ENCODE data around the gene RPSA. TPM values are rescaled to one million over a fixed set of nuclear protein-coding genes. Genes with fewer than 3 reads are reported as not detected.

Gene RPSA
- polyA plus RNA-seq, 2 of the 4 experiments (the other 2 are of a cell fraction), result 2,484 to 3,141 TPM

DNA sequence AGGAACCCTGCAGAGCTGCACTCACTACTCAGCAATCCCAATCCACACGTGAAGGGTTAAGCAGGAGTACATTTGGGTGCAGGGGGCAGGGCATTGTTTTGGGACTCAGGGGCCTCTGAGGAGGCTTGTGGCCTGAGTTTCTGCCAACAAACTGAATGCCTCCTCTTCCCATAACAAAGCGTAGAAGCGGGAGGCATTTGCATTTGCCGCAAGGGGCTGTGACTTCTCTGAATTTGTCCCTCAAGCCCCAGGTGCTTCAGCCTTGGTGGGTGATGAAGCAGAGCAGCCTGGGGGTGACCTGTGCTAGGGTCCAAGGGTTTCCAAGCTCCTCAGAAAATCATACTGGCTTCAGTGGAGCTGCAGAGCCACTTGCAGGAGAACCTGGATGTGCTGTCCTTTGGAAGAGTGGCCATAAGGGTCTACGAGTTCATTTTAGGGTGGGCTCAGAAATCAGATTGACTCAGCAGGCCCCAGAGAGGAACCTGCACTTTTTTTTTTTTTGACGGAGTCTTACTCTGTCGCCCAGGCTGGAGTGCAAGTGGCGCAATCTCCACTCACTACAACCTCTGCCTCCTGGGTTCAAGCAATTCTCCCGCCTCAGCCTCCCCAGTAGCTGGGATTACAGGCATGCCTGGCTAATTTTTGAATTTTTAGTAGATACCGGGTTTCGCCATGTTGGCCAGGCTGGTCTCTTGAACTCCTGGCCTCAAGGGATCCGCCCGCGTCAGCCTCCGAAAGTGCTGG is 1.4 kb upstream of the RPSA start:
- peak overlapping the region in 1 of 2 experiments; percentile 95; a peak in 3 of 6 replicates for H3K27ac ChIP-seq
- POLR2A ChIA-PET, result interaction anchor here (1.0 kb wide), 1 partner anchor 21 kb away, joined by 3 read pairs; no protein-coding TSS in a partner anchor
- no peak overlapping the region for H3K4me3 ChIP-seq
- ATAC-seq (no peak), FAIRE-seq (no peak), DNase-seq (ENCODE audit: low read depth in 1 of 2, low spot score in 1 of 2) (no peak)
- CTCF ChIA-PET, result interaction anchor here (1.7 to 1.8 kb wide), 3 partner anchors 11 to 95 kb away, joined by 4 to 5 read pairs (median 5); no protein-coding TSS in a partner anchor
- TF ChIP-seq EHMT2 (IDR thresholded peaks at IDR 0.05; ENCODE audit: low read depth) (no peak), POLR2A (IDR thresholded peaks at IDR 0.05; ENCODE audit: low read length) (no peak), ESRRA (IDR thresholded peaks at IDR 0.05; ENCODE audit: borderline replicate concordance, low read length) (no peak), HOXB5 (CRISPR knock-in tag; IDR thresholded peaks at IDR 0.05) (no peak), TFCP2L1 (CRISPR knock-in tag; IDR thresholded peaks at IDR 0.05) (no peak), RCOR1 (IDR thresholded peaks at IDR 0.05; ENCODE audit: low read depth, low read length) (no peak), ZSCAN20 (CRISPR knock-in tag; IDR thresholded peaks at IDR 0.05) (no peak), GATA3 (IDR thresholded peaks at IDR 0.05; ENCODE audit: borderline replicate concordance) (no peak), RFX5 (IDR thresholded peaks at IDR 0.05) (no peak), EP300 (IDR thresholded peaks at IDR 0.05) (no peak), JUNB (IDR thresholded peaks at IDR 0.05) (no peak), CHD4 (IDR thresholded peaks at IDR 0.05; ENCODE audit: borderline replicate concordance) (no peak), ZC3H11A (IDR thresholded peaks at IDR 0.05) (no peak), ZFP36 (IDR thresholded peaks at IDR 0.05; ENCODE audit: borderline replicate concordance, partially characterized antibody) (no peak), HDAC2 (IDR thresholded peaks at IDR 0.05) (no peak)
- TF ChIP-seq, protein P1, sequence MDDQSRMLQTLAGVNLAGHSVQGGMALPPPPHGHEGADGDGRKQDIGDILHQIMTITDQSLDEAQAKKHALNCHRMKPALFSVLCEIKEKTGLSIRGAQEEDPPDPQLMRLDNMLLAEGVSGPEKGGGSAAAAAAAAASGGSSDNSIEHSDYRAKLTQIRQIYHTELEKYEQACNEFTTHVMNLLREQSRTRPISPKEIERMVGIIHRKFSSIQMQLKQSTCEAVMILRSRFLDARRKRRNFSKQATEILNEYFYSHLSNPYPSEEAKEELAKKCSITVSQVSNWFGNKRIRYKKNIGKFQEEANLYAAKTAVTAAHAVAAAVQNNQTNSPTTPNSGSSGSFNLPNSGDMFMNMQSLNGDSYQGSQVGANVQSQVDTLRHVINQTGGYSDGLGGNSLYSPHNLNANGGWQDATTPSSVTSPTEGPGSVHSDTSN (IDR thresholded peaks at IDR 0.05), result no peak
- TF ChIP-seq, protein P2, sequence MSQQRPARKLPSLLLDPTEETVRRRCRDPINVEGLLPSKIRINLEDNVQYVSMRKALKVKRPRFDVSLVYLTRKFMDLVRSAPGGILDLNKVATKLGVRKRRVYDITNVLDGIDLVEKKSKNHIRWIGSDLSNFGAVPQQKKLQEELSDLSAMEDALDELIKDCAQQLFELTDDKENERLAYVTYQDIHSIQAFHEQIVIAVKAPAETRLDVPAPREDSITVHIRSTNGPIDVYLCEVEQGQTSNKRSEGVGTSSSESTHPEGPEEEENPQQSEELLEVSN (IDR thresholded peaks at IDR 0.05; ENCODE audit: borderline replicate concordance, low read depth), result no peak
- TF ChIP-seq, protein P3, sequence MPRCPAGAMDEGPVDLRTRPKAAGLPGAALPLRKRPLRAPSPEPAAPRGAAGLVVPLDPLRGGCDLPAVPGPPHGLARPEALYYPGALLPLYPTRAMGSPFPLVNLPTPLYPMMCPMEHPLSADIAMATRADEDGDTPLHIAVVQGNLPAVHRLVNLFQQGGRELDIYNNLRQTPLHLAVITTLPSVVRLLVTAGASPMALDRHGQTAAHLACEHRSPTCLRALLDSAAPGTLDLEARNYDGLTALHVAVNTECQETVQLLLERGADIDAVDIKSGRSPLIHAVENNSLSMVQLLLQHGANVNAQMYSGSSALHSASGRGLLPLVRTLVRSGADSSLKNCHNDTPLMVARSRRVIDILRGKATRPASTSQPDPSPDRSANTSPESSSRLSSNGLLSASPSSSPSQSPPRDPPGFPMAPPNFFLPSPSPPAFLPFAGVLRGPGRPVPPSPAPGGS (IDR thresholded peaks at IDR 0.05), result no peak
- TF ChIP-seq, protein P4, sequence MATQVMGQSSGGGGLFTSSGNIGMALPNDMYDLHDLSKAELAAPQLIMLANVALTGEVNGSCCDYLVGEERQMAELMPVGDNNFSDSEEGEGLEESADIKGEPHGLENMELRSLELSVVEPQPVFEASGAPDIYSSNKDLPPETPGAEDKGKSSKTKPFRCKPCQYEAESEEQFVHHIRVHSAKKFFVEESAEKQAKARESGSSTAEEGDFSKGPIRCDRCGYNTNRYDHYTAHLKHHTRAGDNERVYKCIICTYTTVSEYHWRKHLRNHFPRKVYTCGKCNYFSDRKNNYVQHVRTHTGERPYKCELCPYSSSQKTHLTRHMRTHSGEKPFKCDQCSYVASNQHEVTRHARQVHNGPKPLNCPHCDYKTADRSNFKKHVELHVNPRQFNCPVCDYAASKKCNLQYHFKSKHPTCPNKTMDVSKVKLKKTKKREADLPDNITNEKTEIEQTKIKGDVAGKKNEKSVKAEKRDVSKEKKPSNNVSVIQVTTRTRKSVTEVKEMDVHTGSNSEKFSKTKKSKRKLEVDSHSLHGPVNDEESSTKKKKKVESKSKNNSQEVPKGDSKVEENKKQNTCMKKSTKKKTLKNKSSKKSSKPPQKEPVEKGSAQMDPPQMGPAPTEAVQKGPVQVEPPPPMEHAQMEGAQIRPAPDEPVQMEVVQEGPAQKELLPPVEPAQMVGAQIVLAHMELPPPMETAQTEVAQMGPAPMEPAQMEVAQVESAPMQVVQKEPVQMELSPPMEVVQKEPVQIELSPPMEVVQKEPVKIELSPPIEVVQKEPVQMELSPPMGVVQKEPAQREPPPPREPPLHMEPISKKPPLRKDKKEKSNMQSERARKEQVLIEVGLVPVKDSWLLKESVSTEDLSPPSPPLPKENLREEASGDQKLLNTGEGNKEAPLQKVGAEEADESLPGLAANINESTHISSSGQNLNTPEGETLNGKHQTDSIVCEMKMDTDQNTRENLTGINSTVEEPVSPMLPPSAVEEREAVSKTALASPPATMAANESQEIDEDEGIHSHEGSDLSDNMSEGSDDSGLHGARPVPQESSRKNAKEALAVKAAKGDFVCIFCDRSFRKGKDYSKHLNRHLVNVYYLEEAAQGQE (IDR thresholded peaks at IDR 0.05), result no peak
- no peaks in the 10 kb centered on the region for H3K9me3 ChIP-seq
- H3K4me2 ChIP-seq, result peak overlapping the region; percentile 76
- WGBS (ENCODE audit: missing lambda C conversion rate), result 94% methylated on average over 15 of the region's 15 CpGs
- peaks cover 27% of the 10 kb centered on the region for H3K4me1 ChIP-seq
